Activated CD8-positive, alpha-beta T cell treated with anti-CD3 and anti-CD28 coated beads, Interleukin-2, amount 10 ng/mL, durations not matched to agents 7 days and 5 days (primary cell): ENCODE data around the gene FMN1. TPM values are rescaled to one million over a fixed set of nuclear protein-coding genes. Genes with fewer than 3 reads are reported as not detected.

Experiments used
- ATAC-seq: fragments of 150-1000 bp; cut with Tn5 transposase; one replicate; pipeline ENCODE4 v1.10.0; 2021; ENCODE audit warnings: moderate library complexity
- CTCF ChIA-PET: fragments of 350-600 bp; sonication (Branson Sonifier 250); formaldehyde crosslinking; loops from one replicate; lab custom pipeline; 2021; ENCODE audit warnings: antibody characterized with exemption; lab: Charles Lee
- POLR2A ChIA-PET: fragments of 350-600 bp; sonication (Branson Sonifier 250); formaldehyde crosslinking; loops from one replicate; lab custom pipeline; 2021; ENCODE audit warnings: antibody characterized with exemption; lab: Charles Lee
- DNase-seq: peaks from one replicate; pipeline ENCODE4 v3.0.0-alpha.2; 2020
- H3K27ac Mint-ChIP-seq: one replicate; pipeline ENCODE4 v1.8.0; 2021; ENCODE audit warnings: mild to moderate bottlenecking, mixed read lengths
- H3K27me3 Mint-ChIP-seq: one replicate; pipeline ENCODE4 v1.8.0; 2021; ENCODE audit warnings: low read depth, mixed read lengths
- H3K36me3 Mint-ChIP-seq: one replicate; pipeline ENCODE4 v1.8.0; 2021; ENCODE audit warnings: low read depth, mixed read lengths
- H3K4me1 Mint-ChIP-seq: one replicate; pipeline ENCODE4 v1.8.0; 2021; ENCODE audit warnings: low read depth, mixed read lengths
- H3K4me3 Mint-ChIP-seq: one replicate; pipeline ENCODE4 v1.8.0; 2021; ENCODE audit warnings: mild to moderate bottlenecking, mixed read lengths
- H3K9me3 Mint-ChIP-seq: one replicate; pipeline ENCODE4 v1.8.0; 2022; ENCODE audit warnings: mixed read lengths; ENCODE audit not compliant: insufficient read depth
- total RNA-seq, 2 experiments: library from RNA; stranded (reverse); gene quantifications; one replicate each; pipeline ENCODE4 v1.2.3, GENCODE V29; 2021

The FMN1 gene
- total RNA-seq, 2 experiments from 2014 or later, result 0.05 TPM; not detected in 1

- Mint-ChIP-seq H3K27me3 (peaks cover 7% of the 10 kb centered on the region), H3K4me3 (no peak overlapping the region), H3K9me3 (no peaks in the 10 kb centered on the region), H3K4me1 (no peaks in the 10 kb centered on the region), H3K36me3 (no peaks in the 10 kb centered on the region), H3K27ac (no peak overlapping the region)
- DNase-seq, result no peak
- ChIA-PET CTCF (no interaction called here), POLR2A (no interaction called here)
- ATAC-seq, result no peak
Measured at GRCh38 chr15:32898414-32898813, 296.1 kb downstream of the FMN1 start.

DNA sequence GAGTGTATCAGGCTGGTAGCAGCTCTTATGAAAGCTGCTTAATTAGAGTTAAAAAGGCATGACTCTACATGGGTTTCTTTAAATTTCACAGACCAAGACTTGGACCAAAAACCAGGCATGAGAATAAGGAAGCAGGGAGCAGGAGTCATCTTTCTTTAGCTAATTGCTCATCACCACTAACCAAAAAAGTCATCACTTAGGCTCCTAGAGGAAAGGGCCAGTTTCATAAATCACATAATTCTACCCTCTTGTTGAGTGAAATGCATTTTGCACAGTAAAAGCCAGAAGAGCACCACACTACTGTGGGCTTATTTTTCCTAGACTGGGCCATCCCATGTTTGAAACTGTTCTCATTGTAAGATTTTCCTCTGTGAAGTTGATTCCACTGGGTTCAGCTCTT, 301.1 kb downstream of the FMN1 start:
- Mint-ChIP-seq H3K9me3 (no peaks in the 10 kb centered on the region), H3K27me3 (peaks cover 5% of the 10 kb centered on the region), H3K36me3 (no peaks in the 10 kb centered on the region), H3K27ac (no peak overlapping the region), H3K4me1 (no peaks in the 10 kb centered on the region), H3K4me3 (no peak overlapping the region)
- CTCF ChIA-PET, result no interaction called here
- POLR2A ChIA-PET, result no interaction called here
- DNase-seq, result no peak
- ATAC-seq, result no peak

DNA sequence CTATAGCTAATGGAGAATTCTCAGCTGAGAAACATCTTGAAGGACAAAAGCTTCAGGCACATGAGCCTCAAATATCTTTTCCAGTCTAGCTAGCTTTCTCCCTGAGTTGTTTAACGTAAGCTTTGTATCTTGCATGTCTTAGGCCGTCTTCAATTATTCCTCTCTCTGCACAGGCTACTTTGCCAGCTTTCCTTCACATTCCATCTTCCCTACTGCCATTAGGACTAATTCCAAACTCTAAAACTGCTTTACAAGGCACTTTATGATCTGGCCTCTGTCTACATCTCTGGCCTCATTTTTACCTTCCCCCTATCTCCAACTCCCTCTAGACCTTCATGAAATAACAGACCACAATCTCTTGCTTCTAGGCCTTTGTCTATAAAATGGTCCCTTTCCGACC, 305.3 kb downstream of the FMN1 start:
- DNase-seq (no peak), ATAC-seq (no peak)
- POLR2A ChIA-PET, result no interaction called here
- Mint-ChIP-seq H3K27me3 (no peaks in the 10 kb centered on the region), H3K27ac (no peak overlapping the region), H3K4me1 (no peaks in the 10 kb centered on the region), H3K9me3 (no peaks in the 10 kb centered on the region), H3K4me3 (no peak overlapping the region), H3K36me3 (no peaks in the 10 kb centered on the region)
- CTCF ChIA-PET, result no interaction called here

GRCh38 chr15:32888221-32888761, 306.2 kb downstream of the FMN1 start:
- ATAC-seq (no peak), DNase-seq (no peak)
- CTCF ChIA-PET, result no interaction called here
- POLR2A ChIA-PET, result interaction anchor here (0.6 kb wide), 1 partner anchor 148 kb away, joined by 3 read pairs; no protein-coding TSS in a partner anchor
- Mint-ChIP-seq H3K27me3 (no peaks in the 10 kb centered on the region), H3K9me3 (no peaks in the 10 kb centered on the region), H3K27ac (no peak overlapping the region), H3K4me1 (no peaks in the 10 kb centered on the region), H3K36me3 (no peaks in the 10 kb centered on the region), H3K4me3 (no peak overlapping the region)

DNA sequence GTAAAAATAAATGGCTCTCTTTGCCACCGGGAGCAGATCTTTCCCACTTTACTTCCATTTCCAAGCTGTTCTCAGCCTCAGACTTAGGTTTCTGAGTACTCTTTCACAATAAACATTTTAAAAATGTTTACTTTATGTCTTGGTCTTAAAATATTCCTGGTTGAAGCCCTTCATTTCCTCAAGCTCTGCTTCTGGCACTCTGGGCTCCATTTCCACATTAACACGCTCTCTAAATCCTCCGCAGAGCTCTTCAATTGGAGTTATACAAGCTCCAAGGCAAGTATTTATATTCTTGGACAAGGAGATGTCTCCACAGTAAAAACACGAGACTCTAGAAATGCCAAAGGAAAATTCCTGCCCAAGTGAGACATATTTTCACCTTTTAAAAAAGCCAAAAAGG, 307.4 kb downstream of the FMN1 start:
- Mint-ChIP-seq H3K36me3 (no peaks in the 10 kb centered on the region), H3K9me3 (no peaks in the 10 kb centered on the region), H3K4me3 (no peak overlapping the region), H3K4me1 (no peaks in the 10 kb centered on the region), H3K27ac (no peak overlapping the region), H3K27me3 (no peaks in the 10 kb centered on the region)
- no peak for ATAC-seq
- no peak for DNase-seq
- ChIA-PET POLR2A (no interaction called here), CTCF (no interaction called here)

GRCh38 chr15:32886459-32886858, 308.1 kb downstream of the FMN1 start:
- DNase-seq (no peak), ATAC-seq (no peak)
- H3K36me3 Mint-ChIP-seq, result no peaks in the 10 kb centered on the region
- no peaks in the 10 kb centered on the region for H3K27me3 Mint-ChIP-seq
- ChIA-PET CTCF (no interaction called here), POLR2A (no interaction called here)
- H3K4me1 Mint-ChIP-seq, result no peaks in the 10 kb centered on the region
- no peaks in the 10 kb centered on the region for H3K9me3 Mint-ChIP-seq
- no peak overlapping the region for H3K4me3 Mint-ChIP-seq
- no peak overlapping the region for H3K27ac Mint-ChIP-seq

- H3K27me3 Mint-ChIP-seq, result no peaks in the 10 kb centered on the region
- POLR2A ChIA-PET, result no interaction called here
- ATAC-seq (no peak), DNase-seq (no peak)
- H3K36me3 Mint-ChIP-seq, result no peaks in the 10 kb centered on the region
- CTCF ChIA-PET, result no interaction called here
- no peak overlapping the region for H3K4me3 Mint-ChIP-seq
- no peaks in the 10 kb centered on the region for H3K4me1 Mint-ChIP-seq
- no peak overlapping the region for H3K27ac Mint-ChIP-seq
- H3K9me3 Mint-ChIP-seq, result no peaks in the 10 kb centered on the region
Measured at GRCh38 chr15:32885713-32886112, 308.8 kb downstream of the FMN1 start.

DNA sequence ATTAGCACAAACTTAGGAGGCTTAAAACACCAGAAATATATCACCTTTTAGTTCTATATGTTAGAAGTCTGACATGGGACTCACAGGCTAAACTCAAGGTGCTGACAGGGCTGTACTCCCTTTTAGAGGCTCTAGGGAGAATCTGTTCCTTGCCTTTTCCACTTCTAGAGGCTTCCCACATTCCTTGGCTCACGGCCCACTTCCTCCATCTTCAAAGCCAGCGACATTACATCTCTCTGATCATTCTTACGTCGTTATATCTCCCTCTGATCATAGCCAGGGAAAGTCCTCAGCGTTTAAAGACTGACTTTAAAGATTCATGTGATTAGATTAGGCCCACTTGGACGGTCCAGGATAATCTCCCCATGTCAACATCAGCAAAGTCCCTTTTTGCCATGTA, 310.4 kb downstream of the FMN1 start:
- Mint-ChIP-seq H3K9me3 (no peaks in the 10 kb centered on the region), H3K27ac (no peak overlapping the region), H3K36me3 (no peaks in the 10 kb centered on the region), H3K27me3 (peaks cover 4% of the 10 kb centered on the region), H3K4me1 (no peaks in the 10 kb centered on the region), H3K4me3 (no peak overlapping the region)
- POLR2A ChIA-PET, result no interaction called here
- DNase-seq, result no peak
- CTCF ChIA-PET, result no interaction called here
- ATAC-seq, result no peak

- no peaks in the 10 kb centered on the region for H3K4me1 Mint-ChIP-seq
- H3K9me3 Mint-ChIP-seq, result no peaks in the 10 kb centered on the region
- CTCF ChIA-PET, result no interaction called here
- POLR2A ChIA-PET, result no interaction called here
- DNase-seq, result no peak
- ATAC-seq, result no peak
- no peaks in the 10 kb centered on the region for H3K36me3 Mint-ChIP-seq
- H3K4me3 Mint-ChIP-seq, result no peak overlapping the region
- H3K27ac Mint-ChIP-seq, result no peak overlapping the region
- H3K27me3 Mint-ChIP-seq, result peaks cover 8% of the 10 kb centered on the region
Measured at GRCh38 chr15:32882955-32883354, 311.6 kb downstream of the FMN1 start.

DNA sequence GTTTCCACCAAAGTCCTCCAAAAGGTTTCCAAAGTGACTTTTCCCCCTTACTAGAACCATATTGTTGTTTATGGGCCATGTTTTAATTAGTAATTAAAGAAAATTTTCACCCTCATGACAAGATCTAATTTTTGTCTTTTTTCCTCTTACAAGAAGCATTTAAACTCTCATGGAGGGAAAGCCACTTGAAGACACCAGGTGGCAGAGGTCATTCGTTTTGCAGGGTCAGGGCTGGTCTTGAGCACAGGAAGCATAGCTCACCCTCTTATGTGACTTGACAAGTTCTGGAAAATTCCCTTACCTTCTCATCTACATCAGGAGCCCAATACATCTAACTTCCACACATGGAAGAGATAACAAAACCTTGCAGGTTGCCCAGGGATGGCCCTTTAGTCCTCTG, 313.0 kb downstream of the FMN1 start:
- Mint-ChIP-seq H3K4me3 (no peak overlapping the region), H3K27ac (no peak overlapping the region), H3K9me3 (no peaks in the 10 kb centered on the region), H3K4me1 (no peaks in the 10 kb centered on the region), H3K36me3 (no peaks in the 10 kb centered on the region), H3K27me3 (peaks cover 8% of the 10 kb centered on the region)
- ATAC-seq (no peak), DNase-seq (no peak)
- ChIA-PET CTCF (no interaction called here), POLR2A (no interaction called here)

DNA sequence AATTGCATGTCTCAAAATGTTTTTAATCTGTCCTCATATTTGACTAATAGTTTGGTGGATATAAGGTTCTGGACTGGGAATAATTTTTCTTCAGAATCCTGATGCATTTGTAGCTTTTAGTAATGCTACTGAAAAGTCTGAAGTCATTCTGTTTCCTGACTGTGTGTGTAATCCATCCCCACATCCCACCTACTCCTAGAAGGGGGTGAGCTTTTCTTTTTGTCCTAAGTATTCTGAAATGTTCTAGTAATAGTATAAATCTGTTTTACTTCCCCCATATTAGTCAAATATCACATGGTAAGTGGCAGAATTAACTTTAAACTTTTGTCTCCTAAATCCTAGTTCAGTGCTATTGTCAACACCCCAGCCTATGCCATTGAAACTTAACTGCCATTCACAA, 313.9 kb downstream of the FMN1 start:
- POLR2A ChIA-PET, result no interaction called here
- CTCF ChIA-PET, result no interaction called here
- no peaks in the 10 kb centered on the region for H3K4me1 Mint-ChIP-seq
- H3K36me3 Mint-ChIP-seq, result no peaks in the 10 kb centered on the region
- H3K27ac Mint-ChIP-seq, result no peak overlapping the region
- peaks cover 8% of the 10 kb centered on the region for H3K27me3 Mint-ChIP-seq
- no peak for DNase-seq
- H3K4me3 Mint-ChIP-seq, result no peak overlapping the region
- no peak for ATAC-seq
- H3K9me3 Mint-ChIP-seq, result no peaks in the 10 kb centered on the region

DNA sequence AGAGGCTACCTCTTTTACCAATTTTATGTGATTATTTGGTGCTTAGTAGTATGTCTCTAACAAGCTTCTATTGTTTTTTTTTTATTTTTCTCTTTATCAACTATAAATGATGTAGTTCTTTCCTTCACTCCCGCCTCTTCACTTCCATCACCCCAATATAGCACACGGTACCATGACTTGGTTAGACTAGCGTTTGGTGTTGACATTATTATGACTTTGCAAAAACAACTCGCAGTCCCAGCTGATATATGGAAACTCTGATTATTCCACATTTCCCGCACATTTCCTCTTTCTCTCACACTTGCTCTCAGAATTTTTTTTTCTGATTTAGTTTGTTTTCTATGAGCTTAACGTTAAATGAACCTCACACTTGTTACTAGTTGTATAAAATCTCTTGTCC, 314.5 kb downstream of the FMN1 start:
- H3K9me3 Mint-ChIP-seq, result no peaks in the 10 kb centered on the region
- ChIA-PET POLR2A (no interaction called here), CTCF (no interaction called here)
- DNase-seq (no peak), ATAC-seq (no peak)
- no peak overlapping the region for H3K27ac Mint-ChIP-seq
- H3K4me1 Mint-ChIP-seq, result no peaks in the 10 kb centered on the region
- H3K36me3 Mint-ChIP-seq, result no peaks in the 10 kb centered on the region
- H3K4me3 Mint-ChIP-seq, result no peak overlapping the region
- H3K27me3 Mint-ChIP-seq, result peaks cover 8% of the 10 kb centered on the region
